Measurements from ENCODE around the gene NUDT4.
A peak's percentile ranks its signal among the peaks of the same experiment; 100 is the strongest.
"Not testable (repeated sequence)": the region's sequence is repeated elsewhere in the genome, so short reads cannot be mapped to it uniquely, and the experiment has no call there.

Gene NUDT4

DNA sequence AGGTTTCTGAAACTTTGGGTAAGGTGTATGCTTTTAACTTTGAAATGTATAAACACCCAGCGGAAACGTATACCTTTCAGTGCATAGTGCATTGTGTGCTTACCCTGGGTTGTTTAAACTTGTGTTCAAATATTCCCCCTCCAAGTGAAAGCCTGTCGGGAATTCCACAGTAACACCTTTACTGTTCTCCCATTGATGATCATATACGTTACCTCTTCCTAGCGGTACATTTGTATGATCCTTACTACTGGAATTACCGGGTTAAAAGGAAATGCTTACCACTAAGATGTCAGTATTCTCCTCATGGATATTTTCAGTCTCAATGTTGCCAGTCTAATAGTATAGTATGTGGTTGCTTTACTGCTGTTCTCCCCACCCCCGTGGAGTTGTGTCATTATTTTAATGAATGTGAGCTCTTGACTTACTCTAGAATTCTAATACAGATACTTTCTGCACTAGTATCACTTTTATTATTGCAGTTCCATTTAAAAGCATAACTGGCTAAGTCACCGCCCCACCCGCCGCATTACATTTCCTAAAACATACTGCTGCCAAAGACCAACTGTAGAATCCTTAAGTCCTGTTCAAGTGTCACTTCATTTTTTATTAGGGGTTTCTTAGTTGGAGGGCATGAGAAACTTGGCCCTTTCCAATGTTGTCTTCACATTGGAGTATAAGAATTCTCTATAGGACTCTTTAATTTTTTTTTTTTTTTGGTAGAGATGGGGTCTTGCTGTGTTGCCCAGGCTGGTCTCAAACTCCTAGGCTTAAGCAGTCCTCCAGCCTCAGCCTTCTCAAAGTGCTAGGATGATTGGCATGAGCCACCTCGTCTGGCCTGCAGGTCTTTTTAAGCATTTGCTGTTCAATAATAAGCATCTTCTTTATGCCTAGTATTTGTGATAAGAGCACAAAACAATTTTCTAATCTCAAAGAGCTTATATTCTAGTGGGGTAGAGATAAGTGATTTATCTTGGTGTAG, 24.9 kb downstream of the NUDT4 start:
- DNase-seq: no peak

DNA sequence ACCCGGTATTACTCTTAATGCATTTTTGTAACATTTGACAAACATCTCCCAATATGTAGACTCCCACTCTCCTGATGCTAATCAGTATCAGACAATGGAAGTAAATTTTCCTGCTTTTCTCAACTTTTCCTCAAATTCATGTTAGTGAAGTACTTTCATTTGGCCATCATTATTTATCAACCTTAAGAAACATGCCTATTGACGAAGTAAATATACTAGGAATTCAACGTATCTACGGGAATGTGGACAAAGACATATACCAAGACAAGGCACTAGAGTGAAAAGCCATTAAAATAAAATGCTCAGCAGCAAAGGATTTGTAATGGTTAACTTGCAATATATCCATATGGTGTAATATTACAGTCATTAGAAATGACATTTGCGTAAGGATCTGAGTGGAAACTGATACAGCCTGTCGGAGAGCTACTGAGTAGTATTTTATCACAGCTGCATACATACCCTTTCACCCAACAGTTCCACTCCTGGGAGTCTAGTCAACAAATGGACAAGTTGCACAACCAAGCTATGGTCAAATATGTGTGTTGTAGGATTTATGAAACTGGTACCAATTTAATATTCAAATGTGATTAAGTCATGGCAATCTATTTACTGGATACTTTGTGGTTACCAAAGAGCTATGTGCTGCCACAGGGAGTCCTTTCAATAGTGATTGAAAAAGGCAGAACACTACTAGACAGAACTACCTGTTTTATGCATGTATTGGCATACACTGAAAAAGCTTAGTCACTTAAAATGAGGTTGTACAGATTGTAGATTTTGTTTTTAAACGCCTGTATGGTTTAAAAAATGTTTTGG, 26.5 kb downstream of the NUDT4 start:
- DNase-seq: no peak

DNA sequence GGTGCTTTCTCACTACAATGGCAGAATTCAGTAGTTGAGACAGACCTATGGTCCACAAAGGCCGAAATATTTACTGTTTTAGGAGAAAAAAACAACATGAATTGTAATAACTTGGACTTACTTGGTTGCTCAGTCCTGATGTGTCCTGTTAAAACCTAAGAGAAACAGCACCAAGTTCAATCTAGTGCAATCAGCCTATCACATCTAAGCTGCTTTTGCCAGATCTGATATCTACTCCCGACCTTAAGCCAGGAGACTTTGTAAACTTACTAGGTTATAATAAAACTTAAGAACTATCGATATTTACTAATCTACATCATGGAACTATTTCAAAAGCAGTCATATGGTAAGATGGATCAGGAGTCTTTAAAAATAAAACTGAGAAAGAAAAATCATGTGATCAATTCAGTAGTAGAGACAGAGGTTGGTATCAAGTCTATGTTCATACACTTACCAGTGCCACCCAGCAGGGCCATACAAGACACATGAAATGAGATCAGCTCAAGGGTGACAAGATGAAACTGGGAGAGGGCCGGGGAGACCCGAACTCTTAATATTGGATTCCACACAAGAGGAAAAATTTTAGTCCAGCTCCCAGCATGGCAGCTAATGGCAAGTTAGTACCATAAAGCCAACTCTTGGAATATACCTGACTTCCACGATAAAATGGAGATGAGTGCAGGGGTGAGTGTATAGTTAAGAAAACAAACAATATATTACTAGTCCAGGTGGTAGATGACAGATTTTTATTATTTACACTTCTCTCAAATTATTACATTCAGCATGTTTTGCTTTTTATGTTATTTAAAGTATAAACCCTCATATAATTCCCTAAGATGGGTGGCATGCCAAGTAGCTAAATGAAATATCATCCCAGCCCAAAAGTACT, 27.5 kb downstream of the NUDT4 start:
- no peak for DNase-seq

DNA sequence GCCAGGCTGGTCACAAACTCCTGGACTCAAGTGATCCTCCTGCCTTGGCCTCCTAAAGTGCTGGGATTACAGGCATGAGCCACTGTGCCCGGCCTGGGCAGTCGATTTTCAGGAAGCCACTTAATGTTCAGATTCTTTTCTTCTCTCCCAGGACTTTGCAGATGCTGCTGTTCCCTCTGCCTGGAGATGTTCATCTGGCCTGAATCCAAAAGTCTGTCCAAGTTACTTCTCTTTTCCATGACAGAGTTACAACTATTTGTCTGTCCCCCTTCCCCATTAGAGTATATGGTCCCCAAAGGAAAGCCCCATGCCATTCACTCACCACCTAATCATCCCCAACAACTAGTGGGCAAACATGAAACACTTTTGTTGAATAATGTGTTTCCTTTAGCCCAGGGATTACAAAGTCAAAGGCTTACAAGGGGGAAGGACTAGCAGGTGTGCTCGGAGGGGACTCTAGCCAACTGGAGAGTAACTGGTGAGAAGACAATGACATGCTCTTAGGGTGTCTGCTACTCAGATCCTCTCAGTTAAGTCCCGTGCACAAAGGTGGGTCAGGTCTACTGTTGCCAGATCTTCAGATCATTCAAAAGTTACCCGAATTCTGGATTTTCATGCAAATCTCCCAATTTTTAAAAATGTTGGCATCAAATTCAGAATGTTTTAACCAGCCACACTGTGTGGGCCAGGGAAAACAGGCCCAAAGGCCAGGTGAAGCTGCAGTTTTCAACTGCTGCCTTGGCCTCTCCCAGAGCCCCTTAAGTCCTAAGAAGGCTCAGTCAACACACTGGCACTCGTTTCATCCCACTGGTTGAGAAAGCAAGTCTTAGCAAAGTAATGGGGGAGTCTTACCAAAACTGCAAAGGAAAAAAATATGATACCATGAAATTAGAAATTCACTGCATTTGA, 29.6 kb downstream of the NUDT4 start:
- DNase-seq: no peak

DNA sequence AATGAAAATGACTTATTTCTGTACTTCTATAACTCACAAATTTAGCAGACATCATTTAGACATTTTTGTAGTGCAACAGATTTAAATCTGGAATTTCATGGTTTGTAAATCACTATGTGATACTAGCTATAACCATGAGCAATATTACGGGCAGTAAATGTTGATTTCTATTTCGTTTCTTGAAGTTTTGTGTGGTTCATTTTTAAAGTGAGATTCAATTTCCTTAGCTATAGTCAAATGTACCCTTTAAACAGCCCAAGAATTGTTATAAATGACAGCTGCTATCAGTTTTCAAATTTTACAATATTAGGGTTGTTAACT, 30.2 kb downstream of the NUDT4 start:
- no peak for DNase-seq

DNA sequence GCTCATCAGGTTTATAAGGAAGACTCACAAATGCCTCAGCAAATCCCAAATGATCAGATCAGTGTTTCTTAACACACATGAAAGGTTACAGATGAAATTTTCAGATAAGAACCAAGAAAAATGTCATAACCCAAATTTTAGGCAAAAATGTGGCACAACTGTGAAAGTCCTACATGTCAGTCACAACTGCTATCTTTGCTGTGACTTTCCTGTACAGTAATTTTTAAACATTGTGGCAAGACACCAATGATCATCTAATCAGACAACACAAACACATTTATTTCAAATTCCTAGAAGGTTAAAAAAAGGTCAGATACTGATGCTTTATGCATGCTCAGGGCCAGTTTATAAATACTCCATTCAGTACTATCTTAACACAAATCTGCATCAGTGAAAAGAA, 31.1 kb downstream of the NUDT4 start:
- DNase-seq: no peak

DNA sequence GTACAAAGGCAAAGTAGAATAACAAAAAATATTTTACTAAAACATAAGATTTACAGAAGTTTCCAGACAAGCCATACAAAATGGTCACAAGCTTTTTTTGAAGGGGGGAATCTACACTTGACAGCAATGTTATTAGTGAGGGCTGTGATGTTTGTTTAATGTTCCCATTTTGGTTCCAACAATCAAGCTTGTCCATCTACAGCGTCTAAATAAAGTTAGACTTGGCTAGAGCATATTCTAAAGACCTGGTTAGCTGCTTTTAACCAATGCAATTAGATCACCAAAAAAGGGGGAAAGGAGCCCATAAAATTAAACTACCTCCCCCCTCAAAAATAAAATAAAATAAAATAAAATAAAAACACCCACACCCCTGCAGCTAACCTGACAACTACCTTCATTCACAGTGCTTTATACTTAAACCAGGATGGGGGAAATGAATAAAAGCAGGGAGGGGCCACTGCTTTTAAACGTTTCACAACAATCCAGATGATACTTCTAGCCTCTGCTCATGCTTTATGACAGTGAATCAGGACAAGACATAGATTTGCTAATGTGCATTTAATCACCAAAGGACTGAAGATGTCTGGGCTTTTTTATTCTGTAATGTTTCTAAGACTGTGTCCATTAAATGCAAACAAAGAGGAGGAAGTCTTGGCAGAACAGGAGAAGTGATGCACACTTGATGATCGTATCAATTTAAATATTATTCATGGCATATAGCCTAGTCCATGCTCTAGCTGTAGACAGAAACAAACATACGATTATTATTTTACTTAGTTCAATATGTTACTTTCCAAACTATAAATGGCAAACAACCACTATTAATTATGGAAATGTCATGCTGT, 31.8 kb downstream of the NUDT4 start:
- DNase-seq: not testable (repeated sequence)

DNA sequence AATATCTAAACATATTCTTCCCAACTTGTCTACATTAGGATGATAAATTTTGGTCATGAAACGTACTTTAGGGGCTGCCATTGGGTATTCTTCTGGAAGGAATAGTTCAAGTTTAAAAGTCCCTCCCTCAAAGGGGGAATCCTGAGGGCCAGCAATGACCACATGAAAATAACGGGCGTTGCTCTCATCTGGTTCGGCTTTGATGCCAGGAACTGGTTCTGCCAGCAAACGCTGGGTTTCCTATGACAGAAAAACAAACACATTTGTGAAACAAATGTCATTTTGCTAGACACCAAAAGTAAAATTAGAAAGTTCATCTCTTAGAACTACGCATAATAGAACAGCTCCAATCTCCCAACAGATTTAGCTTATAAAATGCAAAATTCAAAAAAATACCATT, 33.3 kb downstream of the NUDT4 start:
- not testable (repeated sequence) for DNase-seq

DNA sequence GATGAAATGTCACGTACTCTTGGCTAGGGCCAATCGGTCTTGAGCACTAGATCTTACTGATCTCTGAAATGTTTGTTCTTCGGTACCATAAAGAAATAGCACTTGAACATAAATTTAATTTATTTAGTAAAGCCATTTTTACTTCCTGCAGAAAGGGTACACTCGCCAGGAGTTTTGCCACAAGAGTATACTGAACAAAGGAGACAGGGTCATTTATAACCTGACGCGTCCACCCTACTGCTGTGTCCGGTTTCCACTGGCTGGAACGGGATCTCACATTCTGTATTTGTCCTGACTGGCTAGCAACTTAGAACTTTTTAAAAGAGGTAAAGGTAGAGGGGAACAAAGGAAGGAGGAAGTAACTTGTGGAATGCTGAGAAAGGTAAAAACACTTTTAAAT, 34.7 kb downstream of the NUDT4 start:
- not testable (repeated sequence) for DNase-seq

DNA sequence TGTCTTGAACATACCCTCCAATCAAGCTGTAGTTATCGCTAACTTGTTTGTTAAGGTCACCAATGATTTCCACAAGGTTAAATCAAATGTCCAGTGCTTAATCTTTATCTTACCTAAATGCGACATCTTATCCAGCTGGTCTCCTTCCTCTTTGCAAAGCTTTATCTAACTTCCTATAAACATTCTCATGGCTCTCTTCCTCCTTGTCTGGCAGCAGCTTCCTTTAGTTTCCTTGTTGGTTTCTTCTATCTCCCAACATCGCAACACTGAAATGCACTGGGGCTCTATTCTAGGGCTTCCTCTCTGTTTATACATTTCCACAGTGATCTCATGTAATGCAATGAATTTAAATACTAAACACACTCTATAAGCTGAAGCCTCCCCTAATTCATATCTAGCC, 35.3 kb downstream of the NUDT4 start:
- peak; percentile 19 for DNase-seq

DNA sequence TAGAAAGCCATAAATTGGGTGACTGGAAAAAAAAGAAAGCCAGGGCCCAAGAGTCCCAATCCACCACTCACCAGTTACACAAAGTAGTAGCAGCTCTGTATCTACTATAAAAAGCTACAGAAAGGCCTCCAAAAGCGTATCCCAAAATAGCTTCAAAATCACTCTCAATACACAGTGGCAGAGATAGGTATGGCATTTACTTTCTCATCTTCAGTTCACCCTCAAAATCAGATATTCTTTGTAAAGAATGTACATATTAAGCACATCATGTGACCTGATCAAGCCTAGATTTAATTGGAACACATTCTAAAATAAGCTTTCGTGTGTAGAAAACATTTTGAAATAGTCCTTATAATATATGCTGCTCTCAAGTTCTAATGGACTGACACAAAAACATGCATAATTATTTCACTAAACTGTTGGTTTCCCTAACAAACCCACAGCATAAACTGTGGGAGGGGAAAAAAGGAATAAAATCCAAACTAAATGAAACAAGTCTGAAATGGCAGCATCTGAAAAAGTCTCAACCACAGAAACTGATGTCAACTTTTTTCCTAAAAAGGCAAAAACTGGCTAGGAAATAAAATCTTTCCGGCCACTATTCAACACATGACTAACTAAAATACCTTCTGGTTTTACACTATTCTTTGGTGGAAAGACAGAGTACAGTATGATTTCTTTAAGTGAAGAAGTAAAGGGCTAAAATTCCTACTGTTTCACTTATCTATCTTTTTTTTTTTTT, 38.2 kb downstream of the NUDT4 start:
- no peak for DNase-seq

DNA sequence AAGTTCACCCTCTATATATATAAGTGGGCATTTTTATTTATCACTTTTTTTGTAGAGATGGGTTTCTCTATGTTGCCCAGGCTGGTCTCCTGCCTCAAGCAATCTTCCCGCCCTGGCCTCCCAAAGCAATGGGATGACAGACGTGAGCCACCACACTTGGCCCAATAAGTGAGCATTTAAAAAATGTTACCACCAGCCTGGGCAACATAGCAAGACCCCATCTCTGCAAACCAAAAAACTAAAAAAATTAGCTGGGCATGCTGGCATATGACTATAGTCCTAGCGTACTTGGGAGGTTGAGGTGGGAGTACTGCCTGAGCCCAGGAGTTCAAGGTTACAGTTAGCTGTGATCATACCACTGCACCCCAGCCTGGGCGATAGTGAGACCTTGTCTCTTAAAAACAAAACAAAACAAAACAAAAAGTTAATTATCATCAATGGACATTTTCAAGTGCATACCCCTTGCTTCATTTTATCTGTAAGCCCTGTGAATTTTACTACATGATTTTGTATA, 40.3 kb downstream of the NUDT4 start:
- DNase-seq: no peak

DNA sequence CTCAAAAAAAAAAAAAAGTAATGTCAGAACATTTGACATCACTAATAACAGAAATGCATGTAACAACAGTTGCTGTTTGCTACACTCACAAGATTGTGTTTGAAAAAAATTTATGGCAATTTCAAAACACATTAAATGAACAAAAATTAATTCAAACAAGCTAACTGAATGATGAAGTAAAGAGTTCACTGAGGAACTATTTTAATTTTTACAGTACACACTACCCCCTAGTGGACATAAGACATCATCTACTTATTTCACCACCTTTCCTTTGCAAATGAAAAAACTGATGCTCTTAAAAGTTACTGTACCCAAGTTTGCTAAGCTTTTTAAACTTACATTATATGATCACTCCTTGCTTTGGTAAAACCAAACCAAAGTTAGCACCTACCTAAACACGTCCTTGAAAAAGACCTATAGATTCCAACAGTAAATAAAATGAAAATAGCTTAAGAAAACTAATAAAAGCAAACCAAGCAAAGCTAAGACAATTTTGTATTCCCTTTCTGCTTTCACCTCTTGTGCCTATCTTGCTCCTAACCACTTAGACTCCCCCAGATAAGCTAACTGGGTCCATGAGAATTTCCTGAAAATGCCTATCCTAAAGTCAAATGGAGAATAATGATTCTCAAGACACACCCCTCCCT, 41.8 kb downstream of the NUDT4 start:
- peak; percentile 68 for DNase-seq

DNA sequence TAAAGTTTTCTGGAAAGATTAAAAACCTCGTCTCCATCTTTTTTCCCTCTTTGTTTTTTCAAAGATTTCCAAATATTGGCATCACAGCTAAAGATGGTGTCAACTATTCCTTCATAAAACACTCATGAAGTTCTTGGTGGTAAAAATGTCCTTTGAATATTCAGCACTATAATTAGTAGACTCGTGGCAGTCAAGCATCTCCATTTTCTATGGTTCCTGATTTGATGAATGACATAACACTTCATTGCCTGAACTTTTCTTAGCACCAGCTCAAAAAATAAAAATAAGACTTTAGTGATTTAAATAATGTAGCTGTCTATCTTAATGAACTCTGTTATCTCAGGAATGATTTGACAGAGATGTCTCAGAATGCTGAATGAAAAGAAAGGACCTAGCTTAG, 44.3 kb downstream of the NUDT4 start:
- DNase-seq: no peak

DNA sequence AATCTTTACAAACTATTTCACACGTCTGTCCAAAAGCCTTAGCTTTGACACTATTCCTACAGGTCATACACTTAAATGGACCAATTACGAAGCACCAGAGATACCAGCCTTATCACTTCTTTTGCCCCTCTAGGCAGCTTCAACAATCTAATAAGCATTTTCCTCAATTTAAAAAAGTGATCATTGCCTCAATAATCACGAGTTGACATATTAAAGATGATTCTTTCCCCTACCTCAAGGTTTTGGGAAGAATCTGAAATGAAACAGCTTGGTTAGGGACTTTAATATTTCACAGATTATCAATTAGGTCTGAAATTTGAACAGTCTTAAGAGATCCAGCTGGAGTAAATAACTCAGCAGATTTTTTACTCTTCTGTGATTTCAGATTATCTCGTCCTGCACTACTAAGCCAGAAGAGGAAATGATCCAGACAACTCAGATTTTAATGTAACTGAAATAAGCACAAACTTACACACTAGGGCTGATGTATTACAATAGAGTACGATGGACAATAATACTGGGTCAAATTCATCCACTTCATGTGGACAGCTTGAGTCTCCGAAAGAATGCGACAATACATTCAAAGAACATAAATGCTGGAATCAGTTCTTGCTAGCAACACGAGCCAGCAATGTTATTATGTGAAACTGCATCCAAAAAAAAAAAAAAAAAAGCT, 48.1 kb downstream of the NUDT4 start:
- no peak for DNase-seq

DNA sequence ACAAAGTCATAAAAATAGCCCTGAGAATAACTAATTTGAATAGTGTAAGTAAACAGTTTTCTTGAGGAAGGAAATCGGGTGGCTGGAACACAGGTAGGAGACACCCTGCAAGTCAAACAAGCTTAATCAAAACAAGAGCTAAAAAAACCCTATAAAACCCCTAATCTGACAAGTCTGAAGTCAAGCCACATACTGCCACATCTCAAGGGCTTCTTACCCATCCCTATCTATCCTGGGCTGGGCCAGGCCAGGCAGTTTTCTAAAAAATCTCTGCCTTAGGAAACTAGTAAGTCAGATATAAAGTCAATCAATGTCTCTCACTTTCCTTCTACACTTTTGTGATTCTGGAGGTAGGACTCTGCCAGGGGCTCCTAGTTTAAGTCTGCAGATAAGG, 48.7 kb downstream of the NUDT4 start:
- DNase-seq: no peak

DNA sequence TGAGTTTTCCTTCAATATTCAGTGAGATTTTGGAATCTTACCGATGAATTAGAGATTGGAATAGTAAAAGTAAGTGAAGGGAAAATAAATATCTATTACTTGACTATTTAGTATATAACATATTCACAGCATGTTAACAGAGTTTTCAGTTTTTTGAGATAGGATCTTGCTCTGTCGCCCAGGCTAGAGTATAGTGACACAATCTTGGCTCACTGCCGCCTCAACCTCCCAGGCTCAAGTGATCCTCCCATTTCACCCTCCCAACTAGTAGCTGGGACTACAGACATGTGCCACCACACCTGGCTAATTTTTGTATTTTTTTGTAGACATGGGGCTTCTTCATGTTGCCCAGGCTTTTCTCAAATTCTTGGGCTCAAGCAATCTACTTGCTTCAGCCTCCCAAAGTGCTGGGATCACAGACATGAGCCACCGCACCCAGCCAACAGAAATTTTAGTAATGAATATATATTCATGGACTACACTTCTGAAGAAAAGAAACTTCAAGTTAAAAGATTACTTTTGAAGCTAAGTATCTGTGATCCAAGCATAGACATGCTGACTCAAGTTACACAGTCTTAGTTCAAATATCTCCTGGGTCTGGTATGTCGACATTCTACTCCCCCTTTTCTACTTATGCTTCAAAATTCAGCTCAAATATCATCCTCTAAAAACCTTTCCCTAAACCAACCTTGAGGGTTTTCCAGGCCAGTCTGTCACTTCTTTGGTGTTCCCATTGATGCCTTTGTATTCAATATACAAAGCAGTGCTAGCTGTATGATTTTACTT, 50.2 kb downstream of the NUDT4 start:
- DNase-seq: no peak

DNA sequence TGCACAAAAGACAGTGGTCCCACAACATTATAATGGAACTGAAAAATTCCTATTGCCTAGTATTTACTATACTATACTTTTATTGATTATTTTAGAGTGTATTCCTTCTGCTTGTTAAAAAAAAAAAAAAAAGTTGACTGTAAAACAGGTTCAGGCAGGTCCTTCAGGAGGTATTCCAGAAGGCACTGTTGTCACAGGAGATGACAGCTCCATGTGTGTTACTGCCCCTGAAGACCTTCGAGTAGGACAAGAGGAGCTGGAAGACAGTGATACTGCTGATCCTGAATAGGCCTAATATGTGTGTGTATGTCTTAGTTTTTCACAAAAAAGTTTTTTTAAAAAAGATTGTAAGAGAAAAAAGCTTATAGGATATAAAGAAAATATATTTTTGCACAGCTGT, 51.7 kb downstream of the NUDT4 start:
- DNase-seq: no peak

All from suppressor macrophage treated with lipopolysaccharide for 4 hours (primary cell).